GM21447 (cell line): ENCODE data around the gene PDE7B.

Source experiments
- ATAC-seq: cut with Tn5 transposase; IDR thresholded peaks from one replicate; pipeline ENCODE4 v1.9.1; 2021; ENCODE audit not compliant: unreplicated experiment

Gene PDE7B

GRCh38 chr6:135884136-135884535, 32.6 kb downstream of the PDE7B start:
- ATAC-seq: no peak

DNA sequence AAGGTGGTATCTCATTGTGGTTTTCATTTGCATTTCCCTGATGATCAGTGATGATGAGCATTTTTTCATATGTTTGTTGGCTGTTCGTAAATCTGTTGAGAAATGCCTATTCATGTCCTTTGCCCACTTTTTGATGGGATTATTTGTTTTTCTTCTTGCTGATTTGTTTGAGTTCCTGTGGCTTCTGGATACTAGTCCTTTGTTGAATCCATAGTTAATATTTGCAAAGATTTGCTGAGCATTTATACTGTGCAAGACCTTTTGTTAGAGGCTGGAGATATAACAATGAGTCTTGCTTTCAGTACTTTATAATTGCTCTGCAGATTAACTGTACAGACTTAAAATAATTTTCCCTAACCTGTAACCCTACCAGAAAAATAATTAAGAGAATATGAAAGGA, 35.6 kb downstream of the PDE7B start:
- ATAC-seq: no peak

DNA sequence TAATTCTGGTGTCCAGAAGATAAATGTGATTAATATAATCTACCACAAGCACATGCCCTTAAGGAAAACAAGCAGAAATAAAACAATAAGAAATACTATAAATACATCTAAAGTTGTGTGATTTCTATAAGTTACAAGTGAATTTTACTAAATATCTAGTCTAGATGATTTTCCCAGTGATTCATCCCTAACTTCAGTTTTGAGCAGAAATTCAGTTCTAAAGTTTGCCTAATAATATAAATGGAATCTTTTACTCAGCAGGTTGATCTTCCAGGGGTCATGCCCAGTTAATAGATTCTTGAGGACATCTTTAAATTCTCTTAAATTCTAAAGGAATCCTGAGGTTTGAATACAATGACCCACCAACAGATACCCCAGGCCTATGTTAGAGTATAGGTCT, 37.3 kb downstream of the PDE7B start:
- no peak for ATAC-seq

DNA sequence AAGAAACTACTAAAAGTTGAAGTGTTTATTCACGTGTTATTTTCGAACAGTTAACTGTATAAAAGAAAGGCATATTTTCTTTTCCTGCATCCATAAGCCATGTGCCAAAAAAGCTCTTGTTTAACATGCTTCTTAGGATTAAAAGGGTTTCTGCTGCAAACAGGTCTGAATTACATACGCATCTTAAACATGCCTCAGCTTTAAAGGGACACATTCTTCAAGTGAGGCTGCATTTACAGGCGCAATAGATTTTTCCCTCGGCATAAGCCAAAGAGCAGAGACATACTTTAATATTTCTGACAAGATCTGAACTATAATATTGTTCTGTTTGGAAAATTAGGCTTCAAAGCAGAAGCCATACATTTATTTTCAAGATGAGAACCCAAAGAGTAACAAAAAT, 39.4 kb downstream of the PDE7B start:
- ATAC-seq: no peak

DNA sequence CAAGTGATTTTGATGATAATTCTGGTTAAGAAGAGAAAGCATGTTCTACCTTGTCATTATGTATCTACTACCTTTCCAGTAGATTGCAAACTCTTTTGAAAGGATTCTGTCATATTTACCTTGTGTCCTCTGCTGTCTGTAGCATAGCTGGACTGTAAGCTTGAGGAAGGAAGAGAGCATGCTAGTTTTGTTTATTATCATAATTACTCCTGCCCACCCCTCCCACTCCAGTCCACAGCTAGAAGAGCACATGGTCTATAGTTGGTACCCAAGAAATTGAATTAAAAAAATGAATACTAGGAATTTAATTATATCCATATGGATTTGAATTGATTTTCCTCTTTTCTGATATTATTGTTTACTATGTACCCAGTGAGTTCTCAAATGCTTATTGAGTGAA, 40.2 kb downstream of the PDE7B start:
- ATAC-seq: no peak

DNA sequence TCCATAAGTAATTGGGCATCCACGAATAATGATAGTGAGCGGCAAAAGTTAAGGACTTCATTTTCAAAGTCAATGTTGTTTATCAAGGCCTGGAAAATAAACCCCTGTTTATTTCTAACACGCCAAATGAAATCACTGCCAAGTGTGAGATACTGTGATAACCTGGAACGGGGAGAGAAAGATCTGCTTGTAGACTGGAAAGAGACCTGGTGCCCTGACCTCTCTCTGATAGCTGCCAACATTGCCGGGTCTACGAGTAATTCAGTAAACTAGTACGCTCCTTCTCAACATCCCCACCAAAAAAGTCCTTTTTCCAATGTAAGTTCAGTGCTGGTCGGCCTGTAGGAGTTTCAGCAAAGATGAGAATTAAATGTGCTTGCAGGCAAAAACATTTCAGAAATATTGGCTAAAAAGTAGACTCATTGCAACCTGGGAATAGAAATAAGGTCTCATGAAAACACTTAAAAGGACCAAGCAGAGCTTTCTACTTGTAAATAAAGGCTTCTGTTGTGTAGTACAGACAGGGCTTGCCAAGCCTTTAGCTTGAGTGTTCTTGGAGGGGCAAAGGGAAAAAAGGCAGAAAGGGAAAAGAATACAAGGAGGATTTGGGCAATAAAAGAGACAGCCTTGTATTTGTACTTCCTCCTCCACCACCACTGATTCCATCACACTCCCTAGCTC, 43.9 kb downstream of the PDE7B start:
- ATAC-seq: no peak

GRCh38 chr6:135897087-135897486, 45.6 kb downstream of the PDE7B start:
- no peak for ATAC-seq

GRCh38 chr6:135901774-135902524, 50.4 kb downstream of the PDE7B start:
- no peak for ATAC-seq

DNA sequence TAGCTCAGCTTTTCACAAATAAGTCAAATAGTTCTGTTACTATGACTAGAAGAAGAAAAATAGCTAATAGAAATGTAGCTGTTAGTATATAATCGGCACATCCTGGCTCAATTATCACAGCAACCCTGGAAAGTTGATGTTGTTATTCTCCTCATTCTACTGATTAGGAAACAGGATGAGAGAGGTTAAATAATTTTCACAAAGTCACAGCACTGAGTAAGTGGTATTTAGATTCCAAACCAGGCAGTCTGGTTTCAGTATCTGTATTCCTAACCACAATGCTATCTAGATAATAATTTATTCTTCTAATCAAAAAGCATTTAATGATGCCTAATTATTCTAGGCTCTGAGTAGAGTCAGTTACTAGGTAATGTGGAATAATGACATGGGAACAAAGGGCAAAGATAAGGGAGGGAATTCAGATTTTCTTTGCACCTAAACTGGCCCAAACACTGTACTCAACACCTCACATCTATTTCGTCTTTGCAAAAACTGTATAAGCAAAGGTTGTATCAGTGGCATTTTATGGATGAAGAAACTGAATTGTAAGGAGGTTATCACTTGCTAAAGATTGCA, 51.3 kb downstream of the PDE7B start:
- no peak for ATAC-seq

- no peak for ATAC-seq
These were observed 53.2 kb downstream of the PDE7B start for GRCh38 chr6:135904666-135905065.

DNA sequence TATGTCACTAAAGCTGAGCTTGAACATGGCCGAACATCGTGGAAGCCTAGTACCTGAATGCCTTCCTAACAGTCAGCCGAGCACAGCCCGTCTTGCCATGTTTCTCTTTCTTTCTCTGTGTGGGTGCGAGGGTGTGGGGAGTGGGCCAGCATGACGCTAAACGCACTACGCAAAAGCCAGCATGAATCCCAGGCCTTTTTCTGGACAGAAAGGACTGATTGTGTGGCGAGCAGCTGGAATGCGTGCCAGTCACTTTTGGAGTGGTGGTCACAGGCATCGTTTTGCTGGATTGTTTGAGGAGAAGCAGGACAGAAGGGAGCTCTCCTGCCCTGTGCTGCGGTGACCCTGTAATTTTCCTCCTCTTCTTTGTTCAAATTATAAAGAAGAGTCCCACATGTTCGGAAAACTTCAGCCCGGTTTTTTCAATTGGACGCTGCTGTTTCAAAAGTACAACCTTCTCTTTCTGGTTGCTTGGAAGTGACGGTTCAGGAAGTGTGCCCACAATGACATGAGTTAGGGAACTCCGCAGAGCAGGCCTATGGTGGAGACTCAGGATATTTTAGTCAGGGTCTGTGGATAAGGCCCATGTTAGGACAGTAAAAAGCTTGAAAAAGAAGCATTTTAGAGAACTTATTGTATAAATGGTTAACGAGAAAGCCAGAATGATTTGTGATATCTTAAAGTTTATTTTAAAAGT, 54.3 kb downstream of the PDE7B start:
- ATAC-seq: no peak

GRCh38 chr6:135906542-135906941, 55.0 kb downstream of the PDE7B start:
- ATAC-seq: no peak

- no peak for ATAC-seq
These were observed 55.5 kb downstream of the PDE7B start for GRCh38 chr6:135906972-135907465.

GRCh38 chr6:135909737-135910387, 58.4 kb downstream of the PDE7B start:
- peak; percentile 95 for ATAC-seq

GRCh38 chr6:135910790-135911618, 59.5 kb downstream of the PDE7B start:
- ATAC-seq: no peak

- no peak for ATAC-seq
These were observed 62.3 kb downstream of the PDE7B start for GRCh38 chr6:135913785-135914184.

DNA sequence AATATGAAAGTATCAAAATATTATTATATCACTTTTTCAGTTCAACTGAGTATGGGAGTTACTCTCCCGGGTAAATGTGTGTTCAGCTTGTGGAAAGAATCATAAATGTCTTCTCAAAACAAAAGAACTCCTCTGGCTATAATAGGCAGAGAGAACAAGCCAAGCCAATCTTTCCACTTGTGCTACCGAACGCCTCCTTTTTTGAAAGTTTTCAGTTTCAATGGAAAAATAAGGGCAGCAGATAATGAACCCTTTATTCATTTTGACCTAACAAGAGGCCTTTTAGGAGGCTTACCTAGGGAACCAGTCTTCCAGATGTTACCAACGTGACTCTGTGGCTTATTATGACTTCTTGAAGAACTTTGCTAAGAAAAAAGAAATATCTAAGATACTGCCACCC, 67.5 kb downstream of the PDE7B start:
- no peak for ATAC-seq

DNA sequence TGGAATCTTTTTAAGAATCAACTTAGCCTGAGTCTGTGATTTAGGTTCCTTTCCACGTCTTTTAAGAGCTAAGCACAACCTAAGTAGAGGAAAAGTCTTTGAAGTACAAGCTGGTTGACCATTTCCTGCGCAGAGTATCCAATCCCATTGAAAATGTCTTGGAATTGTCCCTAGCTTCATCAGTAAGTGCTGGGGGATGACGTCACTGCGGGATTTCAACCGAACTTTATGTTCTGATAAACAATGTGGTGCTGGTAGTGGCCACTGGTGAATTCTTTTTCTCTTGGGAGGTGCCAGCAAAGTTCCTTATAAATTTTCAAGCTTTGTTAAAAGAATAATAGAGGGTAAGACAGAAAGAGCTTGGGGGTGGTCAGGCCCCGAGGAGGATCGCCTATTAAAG, 69.2 kb downstream of the PDE7B start:
- no peak for ATAC-seq

GRCh38 chr6:135921188-135921587, 69.7 kb downstream of the PDE7B start:
- no peak for ATAC-seq

DNA sequence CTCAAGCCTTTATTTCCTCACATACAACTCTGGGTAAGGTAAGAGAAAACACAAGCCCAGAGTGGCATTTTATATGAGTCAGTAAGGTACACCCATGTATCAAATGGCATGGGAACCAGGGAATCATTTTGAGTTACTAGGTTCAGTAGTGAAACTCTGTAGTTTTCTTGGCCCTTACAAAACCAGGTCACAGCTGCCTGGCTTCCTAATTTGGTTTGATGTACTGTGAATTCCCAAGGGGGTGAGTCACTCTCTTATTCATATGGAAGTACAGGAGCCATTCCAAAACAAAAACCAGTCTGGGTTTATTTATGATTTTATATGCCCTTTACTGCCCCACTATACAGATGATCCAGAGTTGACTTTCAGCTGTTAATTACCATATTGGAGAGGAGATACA, 70.7 kb downstream of the PDE7B start:
- no peak for ATAC-seq
